Left renal cortex interstitium (tissue), 4 donors: ENCODE measurements around the gene GIMD1. TPM values are rescaled to one million over a fixed set of nuclear protein-coding genes. Genes with fewer than 3 reads are reported as not detected.
"Not testable (repeated sequence)": the region's sequence is repeated elsewhere in the genome, so short reads cannot be mapped to it uniquely, and the experiment has no call there.

Experiments
- DNase-seq, 4 donors: peaks; one replicate each; pipeline ENCODE4 v3.0.0-alpha.2; 2013; ENCODE audit warnings: low read depth in 4 of 4, low spot score in 2 of 4, missing footprints in 1 of 4
- polyA plus RNA-seq, 4 donors: library from polyadenylated mRNA; unstranded; fragments of 120-200 nt; gene quantifications; one replicate each; pipeline ENCODE4 v1.2.1, GENCODE V29; 2013; ENCODE audit not compliant: insufficient read length in 4 of 4

Gene GIMD1
- polyA plus RNA-seq, 4 donors, result 0.11 TPM; not detected in 3

DNA sequence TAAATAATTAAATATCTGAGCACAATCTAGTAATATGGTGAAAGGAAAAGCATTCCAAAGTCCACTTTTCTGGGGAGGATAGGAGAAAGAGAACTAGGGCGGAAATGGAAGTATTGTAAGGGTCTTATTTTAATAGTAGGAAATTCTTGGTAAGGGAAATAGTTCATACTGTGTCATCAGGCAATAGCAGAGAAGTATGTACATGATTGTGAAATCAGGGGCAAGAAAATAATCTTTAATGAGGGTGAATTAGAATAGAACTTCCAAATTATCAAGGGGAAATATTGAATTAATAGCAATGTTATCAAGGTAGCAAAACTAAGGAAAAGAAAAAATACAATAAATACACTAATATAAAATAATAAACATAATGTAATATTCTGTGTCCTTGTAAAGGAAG lies 14.8 kb downstream of the GIMD1 start:
- DNase-seq, result no peak

DNA sequence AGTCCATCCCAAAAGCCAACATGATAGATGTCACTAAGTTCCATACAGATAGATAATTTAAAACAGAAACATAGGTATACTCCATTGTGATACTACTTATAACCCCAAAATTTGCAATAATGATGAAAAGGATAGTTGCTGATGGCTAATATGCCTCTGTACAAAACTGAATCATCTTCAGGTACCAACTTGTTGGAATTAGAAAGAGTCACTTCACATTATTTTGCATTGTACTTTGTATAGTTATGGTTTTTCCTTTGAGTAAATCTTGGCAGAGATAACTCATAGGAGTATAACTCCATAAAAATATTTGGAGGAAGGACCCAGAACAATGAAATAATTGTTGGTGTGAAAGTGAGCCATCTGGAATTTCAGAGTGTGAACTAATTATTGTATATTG lies 17.6 kb downstream of the GIMD1 start:
- DNase-seq, result no peak

DNA sequence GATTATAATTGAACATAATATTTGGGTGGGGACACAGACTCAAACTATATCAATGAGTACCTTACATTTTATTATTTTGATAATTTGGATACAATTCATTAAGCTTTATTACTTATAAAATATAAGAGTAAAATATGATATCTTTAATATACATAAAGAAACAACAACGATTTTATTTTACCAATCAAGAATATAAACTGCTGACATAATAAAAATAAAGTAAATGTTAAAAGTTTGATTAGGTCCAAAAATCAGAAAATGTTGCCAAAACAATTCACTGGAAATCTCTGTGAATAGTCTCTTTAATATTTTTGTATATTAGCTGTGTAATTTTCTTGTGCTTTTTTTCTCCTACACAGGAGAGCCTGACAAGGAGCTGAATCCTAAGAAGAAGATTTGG lies 21.4 kb downstream of the GIMD1 start:
- no peak for DNase-seq

DNA sequence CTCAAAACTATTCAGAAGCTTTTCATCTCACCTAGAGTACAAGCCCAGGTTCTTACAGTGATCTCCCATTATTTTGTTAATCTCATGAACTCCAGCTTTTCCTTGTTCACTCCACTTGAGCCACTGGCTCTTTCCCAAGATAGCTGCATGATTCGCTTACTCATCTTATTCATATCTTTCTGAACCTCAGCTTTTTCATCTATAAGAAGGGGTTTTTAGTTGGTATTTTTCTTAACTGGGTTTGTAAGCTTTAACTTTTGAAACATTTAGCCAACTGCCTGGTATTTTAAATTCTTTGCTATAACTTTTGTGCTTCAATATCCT lies 24.0 kb downstream of the GIMD1 start:
- no peak for DNase-seq

DNA sequence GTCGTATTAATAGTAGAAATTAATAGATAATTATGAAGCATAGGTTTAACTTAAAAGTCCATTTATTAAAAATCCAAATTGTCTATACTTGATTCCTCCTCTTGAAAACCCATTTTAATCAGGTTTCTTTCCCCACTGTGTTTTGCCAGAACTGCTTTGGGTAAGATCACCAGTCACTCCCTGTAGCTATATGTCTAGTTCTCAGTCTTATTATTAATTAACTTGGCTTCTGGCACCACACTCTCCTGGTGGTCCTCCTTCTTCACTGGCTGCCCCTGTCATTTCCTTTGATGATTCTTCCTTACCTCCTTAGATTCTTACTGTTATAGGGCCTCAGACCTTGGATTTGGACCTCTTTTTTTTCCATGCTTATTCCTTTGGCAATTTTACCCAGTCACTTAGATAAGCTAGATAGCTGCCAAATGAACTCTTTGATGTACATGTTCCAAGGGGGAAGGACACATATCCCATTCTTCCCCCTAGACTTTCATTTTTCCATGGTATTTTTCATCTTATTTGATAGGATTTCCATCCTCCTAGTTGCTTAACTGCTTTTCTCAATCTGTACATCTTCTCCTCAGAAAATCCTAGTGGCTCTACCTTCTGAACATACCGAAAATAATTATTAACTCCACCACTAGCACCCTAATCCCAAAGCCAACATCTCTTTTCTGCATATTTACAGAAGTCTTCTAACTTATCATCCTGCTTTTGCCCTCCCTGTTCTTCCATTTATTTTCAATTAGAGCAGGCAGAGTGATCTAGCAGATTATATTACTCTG lies 24.5 kb downstream of the GIMD1 start:
- DNase-seq, result no peak

DNA sequence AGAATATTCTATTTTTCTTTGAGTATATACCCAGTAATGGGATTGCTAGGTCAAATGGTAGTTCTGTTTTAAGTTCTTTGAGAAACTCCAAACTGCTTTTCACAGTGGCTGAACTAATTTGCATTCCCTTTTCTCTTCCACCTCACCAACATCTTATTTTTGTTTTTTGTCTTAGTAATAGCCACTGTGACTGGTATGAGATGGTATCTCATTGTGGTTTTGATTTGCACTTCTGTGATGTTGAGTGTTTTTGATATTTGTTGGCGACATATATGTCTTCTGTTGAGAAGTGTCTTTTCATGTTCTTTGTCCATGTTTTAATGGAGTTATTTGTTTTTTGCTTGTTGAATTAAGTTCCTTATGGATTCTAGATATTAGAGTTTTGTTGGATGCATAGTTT lies 27.8 kb downstream of the GIMD1 start:
- DNase-seq, result no peak

DNA sequence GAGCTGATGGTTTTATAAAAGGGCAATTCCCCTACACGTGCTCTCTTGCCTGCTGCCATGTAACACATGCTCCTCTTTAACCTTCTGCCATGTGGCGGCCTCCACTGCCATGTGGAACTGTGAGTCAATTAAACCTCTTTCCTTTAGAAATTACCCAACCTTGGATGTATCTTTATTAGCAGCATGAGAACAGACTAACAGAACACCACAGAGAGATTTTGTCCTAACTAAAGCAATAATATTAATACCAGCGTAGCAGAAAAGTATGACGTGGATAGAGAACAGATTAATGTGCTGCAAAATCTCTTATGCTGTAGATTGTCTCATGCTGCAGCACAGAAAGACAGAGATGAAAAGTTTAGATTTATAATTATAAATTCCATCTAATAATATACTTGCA lies 29.1 kb downstream of the GIMD1 start:
- no peak for DNase-seq

DNA sequence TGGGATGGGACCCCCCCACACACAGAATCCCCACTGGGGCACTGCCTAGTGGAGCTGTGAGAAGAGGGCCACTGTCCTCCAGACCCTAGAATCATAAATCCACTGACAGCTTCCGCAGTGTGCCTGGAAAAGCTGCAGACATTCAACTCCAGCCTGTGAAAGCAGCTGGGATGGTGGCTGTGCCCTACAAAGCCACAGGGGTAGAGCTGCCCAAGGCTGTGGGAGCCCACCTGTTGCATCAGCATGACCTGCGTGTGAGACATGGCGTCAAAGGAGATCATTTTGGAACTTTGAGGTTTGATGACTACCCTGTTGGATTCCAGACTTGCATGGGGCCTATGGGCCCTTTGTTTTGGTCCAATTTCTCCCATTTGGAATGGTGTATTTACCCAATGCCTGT lies 29.9 kb downstream of the GIMD1 start:
- no peak for DNase-seq

DNA sequence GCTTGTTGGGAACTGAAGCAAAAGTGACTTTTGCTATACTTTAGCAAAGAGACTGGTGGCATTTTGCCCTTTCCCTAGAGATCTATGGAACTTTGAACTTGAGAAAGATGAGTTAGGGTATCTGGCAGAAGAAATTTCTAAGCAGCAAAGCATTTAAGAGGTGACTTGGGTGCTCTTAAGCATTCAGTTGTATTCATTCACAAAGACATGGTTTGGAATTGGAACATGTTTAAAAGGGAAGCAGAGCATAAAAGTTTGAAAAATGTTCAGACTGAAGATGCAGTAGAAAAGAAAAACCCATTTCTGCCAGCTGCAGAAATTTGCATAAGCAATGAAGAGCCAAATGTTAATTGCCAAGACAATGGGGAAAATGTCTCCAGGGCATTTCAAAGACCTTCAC lies 30.7 kb downstream of the GIMD1 start:
- DNase-seq, result no peak

DNA sequence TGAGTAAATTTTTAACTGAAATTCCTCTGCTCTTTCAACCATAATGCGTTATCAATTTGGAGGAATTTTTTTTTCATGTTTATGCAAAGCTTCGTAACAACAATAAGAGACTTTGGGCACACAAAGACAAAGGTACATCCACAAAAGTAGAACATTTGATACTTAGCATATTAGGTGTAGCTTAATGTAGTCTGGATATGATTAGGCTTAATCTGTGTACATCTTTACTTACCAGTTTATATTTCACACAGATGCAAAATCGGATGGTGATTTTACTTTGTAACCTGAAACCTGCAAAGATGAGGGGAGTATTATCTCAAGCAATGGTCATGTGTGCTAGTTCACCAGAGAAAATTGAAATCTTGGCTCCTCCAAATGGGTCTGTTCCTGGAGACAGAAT lies 32.0 kb downstream of the GIMD1 start:
- no peak for DNase-seq

DNA sequence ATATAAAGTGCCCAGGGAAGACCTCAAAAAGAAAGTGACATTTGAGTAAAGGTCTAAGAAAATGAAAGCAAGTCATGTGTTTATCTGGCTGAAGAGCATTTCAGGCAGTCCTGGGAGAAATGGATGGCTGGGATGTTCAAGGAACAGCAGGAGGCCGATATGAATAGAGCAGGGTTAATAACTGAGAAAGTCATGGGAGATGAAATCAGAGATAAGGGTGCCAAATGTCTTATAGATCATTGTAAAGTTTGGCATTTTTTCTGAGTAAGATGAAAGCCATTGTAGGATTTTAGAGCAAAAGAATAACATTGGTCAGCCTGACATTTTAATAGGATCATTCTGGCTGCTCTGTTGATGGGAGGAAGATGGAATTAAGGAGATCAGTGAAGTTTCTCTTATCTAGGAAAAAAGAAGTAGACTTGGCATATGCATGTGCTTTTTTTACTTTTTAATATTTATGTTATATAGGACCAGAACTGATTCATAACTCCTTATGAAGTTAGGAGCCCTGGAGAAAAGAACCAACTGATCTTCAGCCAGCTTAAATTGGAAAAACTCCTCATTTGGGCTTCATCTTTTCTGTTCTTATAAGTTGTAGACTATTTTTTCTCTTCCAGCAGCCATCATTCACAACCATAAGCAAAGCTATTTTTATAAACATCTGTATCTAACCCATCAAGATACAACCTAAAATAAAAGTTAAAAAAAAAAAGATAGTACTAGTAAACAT lies 33.7 kb downstream of the GIMD1 start:
- no peak for DNase-seq

DNA sequence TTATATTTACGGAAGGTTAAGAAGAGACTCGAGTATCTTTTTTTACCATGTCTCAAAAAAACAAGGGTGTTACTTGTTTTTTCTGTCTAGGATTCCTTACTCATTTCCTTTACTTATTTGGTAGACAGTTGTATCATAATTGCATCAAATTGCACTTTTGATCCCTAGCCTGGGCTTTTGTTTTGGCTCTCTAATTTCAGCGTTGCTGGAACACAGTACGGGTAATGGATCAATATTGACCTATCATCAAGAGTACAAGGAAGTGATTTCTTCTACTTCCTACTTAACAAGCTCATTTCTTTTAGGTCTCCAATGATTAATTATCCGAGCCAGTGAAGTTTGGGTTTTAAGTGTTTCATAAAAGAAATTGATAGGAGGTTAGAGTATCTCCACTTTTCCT lies 35.4 kb downstream of the GIMD1 start:
- DNase-seq, result no peak

DNA sequence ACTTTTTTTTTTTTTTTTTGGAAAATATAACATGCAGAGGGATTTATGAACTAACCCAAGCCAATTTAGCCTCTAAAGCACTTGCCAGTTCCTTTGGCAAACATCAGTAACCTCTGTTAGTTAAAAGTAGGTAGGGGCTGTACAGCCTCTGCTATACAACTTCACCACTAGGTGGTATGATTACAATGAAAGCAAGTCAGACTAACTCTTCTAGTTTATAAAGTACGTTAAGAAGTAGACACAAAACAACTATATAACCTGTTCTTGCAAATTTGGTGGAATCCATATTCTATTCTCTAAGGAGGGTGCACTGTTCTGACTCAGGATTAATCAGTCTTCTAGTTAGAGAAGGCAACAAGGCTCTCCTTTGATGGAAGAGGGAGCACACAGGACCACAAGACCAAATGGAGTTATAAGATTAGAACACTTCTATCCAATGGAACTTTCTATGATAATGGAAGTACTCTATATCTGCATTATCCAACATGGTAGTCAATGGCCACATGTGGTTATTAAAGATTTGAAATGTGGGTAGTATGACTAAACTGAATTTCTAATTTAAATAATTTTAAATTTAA lies 39.4 kb downstream of the GIMD1 start:
- peak in 1 of 4 donors; percentile 16 for DNase-seq

DNA sequence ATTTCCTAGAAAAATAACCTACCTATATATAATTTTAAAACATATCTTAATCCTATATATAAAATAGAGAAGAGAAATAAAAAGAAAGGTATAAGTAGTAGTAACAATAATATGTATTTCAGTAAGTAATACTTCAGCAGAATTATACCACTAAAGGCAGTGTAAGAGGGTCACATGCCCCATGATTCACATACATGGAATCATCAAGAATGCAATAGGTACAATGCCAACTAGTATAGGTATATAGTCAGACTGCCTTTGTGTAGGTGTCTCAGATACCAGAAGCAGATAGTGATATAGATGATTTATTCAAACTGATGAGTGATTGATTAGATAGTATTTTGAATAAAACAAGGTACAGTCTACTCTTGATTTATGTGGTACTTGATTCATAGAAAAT lies 42.8 kb downstream of the GIMD1 start:
- no peak for DNase-seq

DNA sequence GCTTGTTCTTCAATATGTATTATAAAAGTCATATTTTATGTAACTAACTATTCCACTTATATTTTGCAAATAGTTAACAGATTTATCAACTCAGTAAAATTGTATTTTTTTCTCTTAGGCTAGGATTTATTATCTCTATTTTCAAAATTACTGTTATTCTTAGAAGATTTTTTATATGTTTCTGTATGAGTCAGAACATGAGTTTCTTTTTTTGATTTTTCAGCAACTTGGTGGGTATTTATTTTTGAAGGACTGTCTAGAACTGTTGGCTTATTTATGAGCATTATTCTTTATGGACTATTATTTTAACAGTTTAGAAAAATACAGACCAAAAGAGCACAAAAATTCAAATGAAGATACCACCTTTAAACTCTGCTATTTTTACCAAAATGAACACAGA lies 45.5 kb downstream of the GIMD1 start:
- no peak for DNase-seq

DNA sequence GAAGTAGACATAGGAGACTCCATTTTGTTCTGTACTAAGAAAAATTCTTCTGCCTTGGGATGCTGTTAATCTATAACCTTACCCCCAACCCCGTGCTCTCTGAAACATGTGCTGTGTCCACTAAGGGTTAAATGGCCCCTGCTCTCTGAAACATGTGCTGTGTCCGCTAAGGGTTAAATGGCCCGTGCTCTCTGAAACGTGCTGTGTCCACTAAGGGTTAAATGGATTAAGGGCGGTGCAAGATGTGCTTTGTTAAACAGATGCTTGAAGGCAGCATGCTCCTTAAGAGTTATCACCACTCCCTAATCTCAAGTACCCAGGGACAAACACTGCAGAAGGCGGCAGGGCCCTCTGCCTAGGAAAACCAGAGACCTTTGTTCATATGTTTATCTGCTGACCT lies 46.8 kb downstream of the GIMD1 start:
- DNase-seq, result not testable (repeated sequence)

DNA sequence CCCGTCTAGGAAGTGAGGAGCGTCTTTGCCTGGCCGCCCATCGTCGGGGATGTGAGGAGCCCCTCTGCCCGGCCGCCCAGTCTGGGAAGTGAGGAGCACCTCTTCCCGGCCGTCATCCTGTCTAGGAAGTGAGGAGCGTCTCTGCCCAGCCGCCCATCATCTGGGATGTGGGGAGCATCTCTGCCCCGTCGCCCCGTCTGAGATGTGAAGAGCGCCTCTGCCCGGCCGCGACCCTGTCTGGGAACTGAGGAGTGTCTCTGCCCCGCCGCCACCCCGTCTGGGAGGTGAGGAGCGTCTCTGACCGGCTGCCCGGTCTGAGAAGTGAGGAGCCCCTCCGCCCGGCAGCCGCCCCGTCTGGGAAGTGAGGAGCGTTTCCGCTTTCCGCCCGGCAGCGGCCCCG lies 47.4 kb downstream of the GIMD1 start:
- DNase-seq, result not testable (repeated sequence)

DNA sequence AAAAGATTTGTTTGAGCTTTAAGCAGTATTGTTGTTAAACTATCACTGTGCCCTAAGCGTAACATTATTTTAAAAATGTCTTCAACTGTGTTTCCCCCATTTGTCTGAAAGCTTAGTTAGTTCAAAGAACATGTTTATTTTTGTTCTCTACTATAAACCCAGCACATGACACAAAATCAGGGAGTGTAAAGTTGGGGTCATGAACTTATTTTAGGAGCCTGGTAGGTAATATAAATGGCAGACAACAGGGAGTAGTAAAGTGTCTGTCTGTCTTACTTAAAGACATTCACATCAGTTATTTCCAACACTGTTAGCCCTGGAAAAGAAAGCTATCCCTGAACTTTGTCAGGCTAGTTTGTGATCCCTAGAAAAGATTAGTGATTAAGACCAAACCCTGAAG lies 48.3 kb downstream of the GIMD1 start:
- no peak for DNase-seq

DNA sequence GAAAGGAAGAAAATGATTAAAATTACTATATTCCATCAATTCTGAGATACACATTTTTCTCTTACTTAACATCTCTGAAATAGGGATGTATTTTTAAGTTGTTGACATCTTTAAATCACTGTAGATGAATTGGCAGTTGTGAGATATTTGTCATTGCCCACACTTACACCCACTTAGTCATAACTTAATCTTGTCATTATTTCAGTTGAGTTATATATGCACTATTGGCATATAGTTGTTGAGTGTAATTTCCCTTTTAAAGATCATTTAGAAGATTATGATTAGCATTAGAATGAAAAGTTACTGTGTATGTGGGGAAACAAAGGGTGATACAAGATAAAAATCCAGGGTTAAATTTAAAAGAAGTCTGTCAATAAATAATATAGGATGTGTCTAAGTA lies 50.1 kb downstream of the GIMD1 start:
- DNase-seq, result no peak

DNA sequence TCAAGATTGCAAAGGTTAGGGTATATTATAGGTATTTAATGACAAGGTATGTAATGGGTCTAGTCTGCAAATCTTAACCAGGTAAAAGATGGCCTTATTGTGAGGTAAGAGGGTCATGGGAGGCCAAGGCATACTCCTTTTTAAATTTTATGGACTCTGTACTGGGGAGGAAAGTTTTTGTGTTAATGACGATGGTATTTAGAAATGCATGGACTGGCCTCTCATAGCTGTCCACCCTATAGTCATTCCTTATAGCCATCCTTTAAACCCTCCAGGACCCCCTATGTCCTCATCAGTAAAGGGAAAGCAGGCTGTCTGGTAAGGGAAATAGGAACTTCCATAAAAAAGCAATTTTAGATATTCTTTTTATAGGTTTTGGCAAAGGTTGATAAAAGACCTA lies 50.8 kb downstream of the GIMD1 start:
- no peak for DNase-seq

DNA sequence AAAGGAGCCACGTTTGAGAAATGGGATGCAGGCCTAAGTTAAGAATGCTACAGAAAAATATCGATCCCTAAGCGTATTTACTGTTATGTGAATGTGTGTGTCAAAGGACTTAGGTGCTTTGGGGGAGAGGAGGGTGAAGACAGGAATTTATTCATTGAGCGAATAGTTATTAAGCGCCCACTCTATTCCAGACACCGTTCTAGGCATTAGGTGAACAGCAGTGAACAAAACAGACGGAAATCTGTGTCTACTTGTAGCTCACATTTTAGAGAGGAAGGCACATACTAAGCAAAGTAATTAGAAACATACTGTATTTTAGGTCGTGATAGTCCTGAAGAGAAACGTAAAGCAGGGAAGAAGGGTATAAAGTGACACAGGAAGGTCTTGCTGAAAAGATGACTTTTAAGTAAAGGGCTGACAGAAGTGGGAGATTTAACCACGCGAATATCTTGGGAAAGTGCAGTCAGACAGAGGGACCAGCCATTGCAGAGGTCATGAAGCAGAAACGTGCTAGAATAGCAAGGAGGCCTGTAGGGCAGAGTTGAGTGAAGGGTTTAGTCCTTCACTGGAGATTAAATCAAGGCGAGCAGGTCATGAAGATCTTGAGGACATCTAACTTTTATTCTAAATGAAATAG lies 51.7 kb downstream of the GIMD1 start:
- peak in 3 of 4 donors; percentile 5 to 25 (median 18) for DNase-seq
